Suppressor macrophage (primary cell): ENCODE results near the gene PTTG1IP.
A peak's percentile ranks its signal among the peaks of the same experiment; 100 is the strongest.

Source experiments
- DNase-seq, 4 experiments: peaks; one replicate each; pipeline ENCODE4 v3.0.0-alpha.2; 2020 to 2022

Gene PTTG1IP

GRCh38 chr21:44865561-44866280 is 7.8 kb downstream of the PTTG1IP start:
- DNase-seq = peak; percentile 61 to 74 (median 71)

GRCh38 chr21:44862869-44863685 is 10.4 kb downstream of the PTTG1IP start:
- DNase-seq = no peak

GRCh38 chr21:44858791-44859190 is 14.7 kb downstream of the PTTG1IP start:
- no peak for DNase-seq

GRCh38 chr21:44858291-44858690 is 15.2 kb downstream of the PTTG1IP start:
- no peak for DNase-seq

GRCh38 chr21:44857127-44857892 is 16.2 kb downstream of the PTTG1IP start:
- no peak for DNase-seq

GRCh38 chr21:44856131-44856530 is 17.4 kb downstream of the PTTG1IP start:
- no peak for DNase-seq

GRCh38 chr21:44855572-44855971 is 17.9 kb downstream of the PTTG1IP start:
- DNase-seq = no peak

GRCh38 chr21:44854664-44855446 is 18.6 kb downstream of the PTTG1IP start:
- DNase-seq = no peak

- peak in 1 of 4 experiments; percentile 19 for DNase-seq
Measured at GRCh38 chr21:44854391-44854663, 19.2 kb downstream of the PTTG1IP start.

- peak in 1 of 4 experiments; percentile 21 for DNase-seq
Measured at GRCh38 chr21:44853601-44854390, 19.7 kb downstream of the PTTG1IP start.

GRCh38 chr21:44850905-44851657 is 22.4 kb downstream of the PTTG1IP start:
- DNase-seq = no peak

GRCh38 chr21:44850208-44850800 is 23.2 kb downstream of the PTTG1IP start:
- DNase-seq = peak in 2 of 4 experiments; percentile 47 to 50

- peak; percentile 85 to 95 (median 90) for DNase-seq
Measured at GRCh38 chr21:44849616-44850130, 23.8 kb downstream of the PTTG1IP start.

- no peak for DNase-seq
Measured at GRCh38 chr21:44848821-44849521, 24.5 kb downstream of the PTTG1IP start.

- DNase-seq = no peak
Measured at GRCh38 chr21:44847261-44848056, 26.0 kb downstream of the PTTG1IP start.

GRCh38 chr21:44846485-44847260 is 26.8 kb downstream of the PTTG1IP start:
- DNase-seq = peak; percentile 91 to 93 (median 92)

GRCh38 chr21:44846224-44846484 is 27.3 kb downstream of the PTTG1IP start:
- no peak for DNase-seq
